ENCODE measurements around the gene BRINP2.

BRINP2 gene

DNA sequence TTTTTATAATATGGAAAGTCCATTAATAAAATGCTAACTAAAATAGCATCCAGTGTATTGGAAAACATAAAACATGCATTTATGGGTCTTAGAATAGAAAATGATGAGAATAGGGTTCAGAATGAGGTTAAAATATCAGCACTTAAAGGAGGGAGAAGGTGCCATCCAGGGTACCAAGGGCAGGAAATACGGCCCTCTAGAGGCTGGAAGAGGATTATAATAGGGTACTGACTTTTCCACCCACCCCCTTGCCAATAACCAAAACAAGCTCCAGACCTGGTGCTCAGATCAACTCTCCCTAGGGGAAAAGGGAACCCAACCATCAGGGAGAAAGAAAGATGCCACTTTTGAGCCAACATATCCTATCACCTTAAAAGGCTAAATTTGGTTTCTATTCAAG lies 32.9 kb upstream of the BRINP2 start:
- H3K36me3 ChIP-seq (ENCODE audit: control insufficient read depth in 2 of 2, insufficient read depth in 2 of 2, low read length in 2 of 2): no peaks in the 10 kb centered on the region
- H3K4me1 ChIP-seq (ENCODE audit: control insufficient read depth, insufficient read depth, low read length): no peaks in the 10 kb centered on the region
- no peak overlapping the region for H3K4me3 ChIP-seq (ENCODE audit: low read length in 2 of 2)
- no peaks in the 10 kb centered on the region for H3K27me3 ChIP-seq (ENCODE audit: control insufficient read depth in 1 of 2, insufficient read depth in 2 of 2, low read length in 2 of 2)
- H3K9me3 ChIP-seq (ENCODE audit: control insufficient read depth in 2 of 2, low read length in 2 of 2): no peaks in the 10 kb centered on the region
- H3K9ac ChIP-seq (ENCODE audit: low read length in 2 of 2): no peak overlapping the region
- no peak overlapping the region for H3K27ac ChIP-seq (ENCODE audit: low read length)

DNA sequence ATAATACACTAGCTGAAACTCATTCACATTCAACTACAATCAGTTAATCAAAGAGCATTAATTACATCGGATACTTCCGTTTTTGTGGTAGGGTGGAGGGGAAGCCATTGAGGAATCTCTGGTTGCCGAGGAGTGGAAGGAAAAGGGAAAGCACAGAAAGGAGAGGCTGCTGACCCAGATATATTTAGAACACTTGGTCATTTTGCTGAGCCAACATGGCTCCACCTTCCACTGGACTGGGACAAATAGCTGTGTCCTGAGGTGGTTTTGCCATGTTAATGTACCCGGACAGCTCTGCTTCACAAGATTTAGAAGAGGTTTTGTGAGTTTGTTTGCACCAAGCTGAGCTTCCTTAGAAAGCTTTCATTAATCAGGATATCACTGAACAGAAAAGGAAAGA lies 32.4 kb upstream of the BRINP2 start:
- no peak overlapping the region for H3K4me3 ChIP-seq (ENCODE audit: low read length in 2 of 2)
- H3K9me3 ChIP-seq (ENCODE audit: control insufficient read depth in 2 of 2, low read length in 2 of 2): no peaks in the 10 kb centered on the region
- H3K27me3 ChIP-seq (ENCODE audit: control insufficient read depth in 1 of 2, insufficient read depth in 2 of 2, low read length in 2 of 2): no peaks in the 10 kb centered on the region
- no peaks in the 10 kb centered on the region for H3K4me1 ChIP-seq (ENCODE audit: control insufficient read depth, insufficient read depth, low read length)
- no peak overlapping the region for H3K27ac ChIP-seq (ENCODE audit: low read length)
- H3K9ac ChIP-seq (ENCODE audit: low read length in 2 of 2): no peak overlapping the region
- no peaks in the 10 kb centered on the region for H3K36me3 ChIP-seq (ENCODE audit: control insufficient read depth in 2 of 2, insufficient read depth in 2 of 2, low read length in 2 of 2)

GRCh38 chr1:177142010-177142409 lies 28.7 kb upstream of the BRINP2 start:
- H3K27me3 ChIP-seq (ENCODE audit: control insufficient read depth in 1 of 2, insufficient read depth in 2 of 2, low read length in 2 of 2): no peaks in the 10 kb centered on the region
- H3K27ac ChIP-seq (ENCODE audit: low read length): no peak overlapping the region
- H3K4me1 ChIP-seq (ENCODE audit: control insufficient read depth, insufficient read depth, low read length): no peaks in the 10 kb centered on the region
- H3K9me3 ChIP-seq (ENCODE audit: control insufficient read depth in 2 of 2, low read length in 2 of 2): no peaks in the 10 kb centered on the region
- no peaks in the 10 kb centered on the region for H3K36me3 ChIP-seq (ENCODE audit: control insufficient read depth in 2 of 2, insufficient read depth in 2 of 2, low read length in 2 of 2)
- no peak overlapping the region for H3K4me3 ChIP-seq (ENCODE audit: low read length in 2 of 2)
- no peak overlapping the region for H3K9ac ChIP-seq (ENCODE audit: low read length in 2 of 2)

DNA sequence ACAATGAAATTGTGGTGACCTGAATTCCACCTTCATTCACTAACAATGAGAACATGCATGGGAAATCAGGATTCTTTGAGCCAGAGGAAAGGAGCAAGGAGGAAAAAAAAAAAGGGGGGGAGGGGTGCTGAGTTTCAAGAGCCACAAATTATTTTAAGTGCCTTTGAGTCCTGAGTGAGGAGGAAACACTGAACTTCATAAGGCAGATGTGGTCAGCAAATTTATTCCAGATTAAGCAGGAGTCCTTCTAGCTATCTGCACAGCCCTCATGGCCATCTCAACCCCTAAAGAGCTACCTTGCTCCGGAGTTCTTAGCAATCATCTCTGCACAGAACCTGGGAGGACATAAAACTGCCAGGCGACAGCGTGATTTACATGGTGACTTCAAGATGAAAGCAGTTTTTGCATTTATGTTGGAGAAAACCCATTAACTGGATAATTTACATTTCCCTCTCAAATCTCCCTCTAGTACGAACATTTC lies 27.9 kb upstream of the BRINP2 start:
- no peak overlapping the region for H3K27ac ChIP-seq (ENCODE audit: low read length)
- no peaks in the 10 kb centered on the region for H3K27me3 ChIP-seq (ENCODE audit: control insufficient read depth in 1 of 2, insufficient read depth in 2 of 2, low read length in 2 of 2)
- H3K9ac ChIP-seq (ENCODE audit: low read length in 2 of 2): no peak overlapping the region
- no peak overlapping the region for H3K4me3 ChIP-seq (ENCODE audit: low read length in 2 of 2)
- H3K9me3 ChIP-seq (ENCODE audit: control insufficient read depth in 2 of 2, low read length in 2 of 2): no peaks in the 10 kb centered on the region
- no peaks in the 10 kb centered on the region for H3K36me3 ChIP-seq (ENCODE audit: control insufficient read depth in 2 of 2, insufficient read depth in 2 of 2, low read length in 2 of 2)
- H3K4me1 ChIP-seq (ENCODE audit: control insufficient read depth, insufficient read depth, low read length): no peaks in the 10 kb centered on the region

GRCh38 chr1:177145106-177146070 lies 25.4 kb upstream of the BRINP2 start:
- Histone ChIP-seq H3K4me3 (ENCODE audit: low read length in 2 of 2) (no peak overlapping the region), H3K4me1 (ENCODE audit: control insufficient read depth, insufficient read depth, low read length) (no peaks in the 10 kb centered on the region), H3K9ac (ENCODE audit: low read length in 2 of 2) (no peak overlapping the region), H3K27ac (ENCODE audit: low read length) (no peak overlapping the region), H3K27me3 (ENCODE audit: control insufficient read depth in 1 of 2, insufficient read depth in 2 of 2, low read length in 2 of 2) (no peaks in the 10 kb centered on the region), H3K9me3 (ENCODE audit: control insufficient read depth in 2 of 2, low read length in 2 of 2) (no peaks in the 10 kb centered on the region), H3K36me3 (ENCODE audit: control insufficient read depth in 2 of 2, insufficient read depth in 2 of 2, low read length in 2 of 2) (no peaks in the 10 kb centered on the region)

- no peak overlapping the region for H3K27ac ChIP-seq (ENCODE audit: low read length)
- H3K9ac ChIP-seq (ENCODE audit: low read length in 2 of 2): no peak overlapping the region
- H3K4me3 ChIP-seq (ENCODE audit: low read length in 2 of 2): no peak overlapping the region
- no peaks in the 10 kb centered on the region for H3K36me3 ChIP-seq (ENCODE audit: control insufficient read depth in 2 of 2, insufficient read depth in 2 of 2, low read length in 2 of 2)
- H3K9me3 ChIP-seq (ENCODE audit: control insufficient read depth in 2 of 2, low read length in 2 of 2): no peaks in the 10 kb centered on the region
- no peaks in the 10 kb centered on the region for H3K4me1 ChIP-seq (ENCODE audit: control insufficient read depth, insufficient read depth, low read length)
- H3K27me3 ChIP-seq (ENCODE audit: control insufficient read depth in 1 of 2, insufficient read depth in 2 of 2, low read length in 2 of 2): no peaks in the 10 kb centered on the region
Observed at GRCh38 chr1:177146499-177146898, 24.3 kb upstream of the BRINP2 start.

DNA sequence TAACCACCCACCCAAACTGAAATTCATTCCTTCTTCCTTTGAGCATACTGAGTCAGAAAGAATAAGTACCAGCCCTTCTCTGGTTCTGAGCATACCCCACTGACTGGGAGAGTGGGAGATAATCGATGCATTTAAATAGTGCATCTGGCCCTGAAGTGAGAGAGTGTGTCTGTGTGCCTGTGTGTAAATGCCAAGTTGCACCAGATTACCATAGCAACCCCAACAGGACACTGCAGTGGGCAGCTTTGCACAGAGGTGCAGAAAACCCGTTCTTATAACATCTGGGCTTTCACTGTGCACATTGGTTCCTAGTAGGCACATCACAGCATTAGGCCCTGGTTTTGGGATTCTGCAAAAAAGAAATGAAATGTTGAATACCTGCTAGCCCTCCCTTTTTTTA lies 8.5 kb upstream of the BRINP2 start:
- Histone ChIP-seq H3K4me3 (ENCODE audit: low read length in 2 of 2) (no peak overlapping the region), H3K27ac (ENCODE audit: low read length) (no peak overlapping the region), H3K36me3 (ENCODE audit: control insufficient read depth in 2 of 2, insufficient read depth in 2 of 2, low read length in 2 of 2) (no peaks in the 10 kb centered on the region), H3K4me1 (ENCODE audit: control insufficient read depth, insufficient read depth, low read length) (no peaks in the 10 kb centered on the region), H3K9ac (ENCODE audit: low read length in 2 of 2) (no peak overlapping the region), H3K9me3 (ENCODE audit: control insufficient read depth in 2 of 2, low read length in 2 of 2) (no peaks in the 10 kb centered on the region), H3K27me3 (ENCODE audit: control insufficient read depth in 1 of 2, insufficient read depth in 2 of 2, low read length in 2 of 2) (peaks cover 16 to 32% of the 10 kb centered on the region in 2 donors)

GRCh38 chr1:177163844-177164379 lies 6.8 kb upstream of the BRINP2 start:
- no peaks in the 10 kb centered on the region for H3K4me1 ChIP-seq (ENCODE audit: control insufficient read depth, insufficient read depth, low read length)
- H3K9ac ChIP-seq (ENCODE audit: low read length in 2 of 2): no peak overlapping the region
- no peak overlapping the region for H3K27ac ChIP-seq (ENCODE audit: low read length)
- no peaks in the 10 kb centered on the region for H3K36me3 ChIP-seq (ENCODE audit: control insufficient read depth in 2 of 2, insufficient read depth in 2 of 2, low read length in 2 of 2)
- peaks cover 16 to 37% of the 10 kb centered on the region in 2 donors for H3K27me3 ChIP-seq (ENCODE audit: control insufficient read depth in 1 of 2, insufficient read depth in 2 of 2, low read length in 2 of 2)
- peak overlapping the region; percentile 38 to 66 for H3K4me3 ChIP-seq (ENCODE audit: low read length in 2 of 2)
- no peaks in the 10 kb centered on the region for H3K9me3 ChIP-seq (ENCODE audit: control insufficient read depth in 2 of 2, low read length in 2 of 2)

- H3K36me3 ChIP-seq (ENCODE audit: control insufficient read depth in 2 of 2, insufficient read depth in 2 of 2, low read length in 2 of 2): no peaks in the 10 kb centered on the region
- H3K9me3 ChIP-seq (ENCODE audit: control insufficient read depth in 2 of 2, low read length in 2 of 2): no peaks in the 10 kb centered on the region
- H3K9ac ChIP-seq (ENCODE audit: low read length in 2 of 2): no peak within 1 kb of the TSS
- no peak within 1 kb of the TSS for H3K27ac ChIP-seq (ENCODE audit: low read length)
- peak within 1 kb of the TSS; percentile 38 to 66 for H3K4me3 ChIP-seq (ENCODE audit: low read length in 2 of 2)
- H3K4me1 ChIP-seq (ENCODE audit: control insufficient read depth, insufficient read depth, low read length): no peaks in the 10 kb centered on the region
- peaks cover 16 to 37% of the 10 kb centered on the region in 2 donors for H3K27me3 ChIP-seq (ENCODE audit: control insufficient read depth in 1 of 2, insufficient read depth in 2 of 2, low read length in 2 of 2)
Observed at GRCh38 chr1:177164380-177165068, 6.2 kb upstream of the BRINP2 start, which contains the start of gene ASTN1. Gene ASTN1 (minus strand): TSS chr1:177164712. CDS start chr1:177164676, 36 bp downstream.

- H3K27me3 ChIP-seq (ENCODE audit: control insufficient read depth in 1 of 2, insufficient read depth in 2 of 2, low read length in 2 of 2): peaks cover 21 to 41% of the 10 kb centered on the region in 2 donors
- no peak overlapping the region for H3K9ac ChIP-seq (ENCODE audit: low read length in 2 of 2)
Observed at GRCh38 chr1:177165069-177165439, 5.7 kb upstream of the BRINP2 start.

More at GRCh38 chr1:177165069-177165439, 5.7 kb upstream of the BRINP2 start:
- H3K4me1 ChIP-seq (ENCODE audit: control insufficient read depth, insufficient read depth, low read length): no peaks in the 10 kb centered on the region
- H3K27ac ChIP-seq (ENCODE audit: low read length): no peak overlapping the region
- no peaks in the 10 kb centered on the region for H3K9me3 ChIP-seq (ENCODE audit: control insufficient read depth in 2 of 2, low read length in 2 of 2)
- peak overlapping the region in 1 of 2 donors; percentile 66 for H3K4me3 ChIP-seq (ENCODE audit: low read length in 2 of 2)
- H3K36me3 ChIP-seq (ENCODE audit: control insufficient read depth in 2 of 2, insufficient read depth in 2 of 2, low read length in 2 of 2): no peaks in the 10 kb centered on the region

Measured in stomach smooth muscle (tissue), 2 donors.